Measurements from ENCODE around the gene POLR1E. TPM values are rescaled to one million over a fixed set of nuclear protein-coding genes. Genes with fewer than 3 reads are reported as not detected.

POLR1E gene
- total RNA-seq, 1 donor from 2014 or later = 38.7 TPM

DNA sequence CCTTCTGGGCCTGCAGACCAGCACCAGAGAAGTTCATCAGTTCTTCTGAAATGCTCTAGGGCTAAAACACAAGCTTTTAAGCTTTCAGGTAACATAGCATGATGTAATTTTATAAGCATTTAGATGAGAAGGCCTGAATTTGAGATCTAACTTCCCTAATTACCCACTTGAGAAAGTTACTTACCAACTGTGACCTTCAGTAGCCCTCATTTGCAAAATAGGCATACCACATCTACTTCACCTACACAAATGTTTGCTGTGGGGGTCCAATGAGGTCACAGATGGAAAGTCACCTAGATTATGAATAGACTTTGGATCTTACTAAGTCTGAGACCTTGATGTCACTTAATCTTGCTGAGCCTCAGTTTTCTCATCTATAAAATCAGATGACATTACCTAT, 53.9 kb downstream of the POLR1E start:
- FAIRE-seq (no peak), DNase-seq (ENCODE audit: low read depth) (no peak)
- TF ChIP-seq, protein P1, sequence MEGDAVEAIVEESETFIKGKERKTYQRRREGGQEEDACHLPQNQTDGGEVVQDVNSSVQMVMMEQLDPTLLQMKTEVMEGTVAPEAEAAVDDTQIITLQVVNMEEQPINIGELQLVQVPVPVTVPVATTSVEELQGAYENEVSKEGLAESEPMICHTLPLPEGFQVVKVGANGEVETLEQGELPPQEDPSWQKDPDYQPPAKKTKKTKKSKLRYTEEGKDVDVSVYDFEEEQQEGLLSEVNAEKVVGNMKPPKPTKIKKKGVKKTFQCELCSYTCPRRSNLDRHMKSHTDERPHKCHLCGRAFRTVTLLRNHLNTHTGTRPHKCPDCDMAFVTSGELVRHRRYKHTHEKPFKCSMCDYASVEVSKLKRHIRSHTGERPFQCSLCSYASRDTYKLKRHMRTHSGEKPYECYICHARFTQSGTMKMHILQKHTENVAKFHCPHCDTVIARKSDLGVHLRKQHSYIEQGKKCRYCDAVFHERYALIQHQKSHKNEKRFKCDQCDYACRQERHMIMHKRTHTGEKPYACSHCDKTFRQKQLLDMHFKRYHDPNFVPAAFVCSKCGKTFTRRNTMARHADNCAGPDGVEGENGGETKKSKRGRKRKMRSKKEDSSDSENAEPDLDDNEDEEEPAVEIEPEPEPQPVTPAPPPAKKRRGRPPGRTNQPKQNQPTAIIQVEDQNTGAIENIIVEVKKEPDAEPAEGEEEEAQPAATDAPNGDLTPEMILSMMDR (IDR thresholded peaks at IDR 0.05; ENCODE audit: insufficient read depth, low read length, severe bottlenecking) = no peak
- Histone ChIP-seq H3K27me3 (ENCODE audit: control insufficient read depth, insufficient read depth, low read length) (no peaks in the 10 kb centered on the region), H3K36me3 (ENCODE audit: control insufficient read depth, insufficient read depth, low read length) (peaks cover 3% of the 10 kb centered on the region), H3K4me3 (ENCODE audit: low read depth, low read length) (no peak overlapping the region)

DNA sequence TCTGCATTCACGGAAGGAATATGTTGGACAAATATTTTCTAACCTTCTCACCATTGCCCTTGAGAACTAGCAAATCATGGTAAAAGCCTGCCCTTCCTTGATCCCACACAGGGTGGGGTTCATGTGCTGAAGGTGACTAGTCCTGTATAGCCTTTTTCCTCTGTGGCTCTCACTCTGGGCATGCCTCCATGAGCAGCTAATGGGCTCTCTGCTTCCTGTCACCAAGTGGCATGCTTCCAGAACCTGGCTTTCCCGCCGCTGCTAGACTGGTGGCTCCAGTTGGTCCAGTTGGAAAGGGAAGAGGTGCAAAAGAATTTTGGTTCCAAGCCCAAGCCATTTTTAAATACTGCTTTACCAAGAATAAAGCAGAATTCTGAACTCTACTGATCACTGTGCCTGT, 54.9 kb downstream of the POLR1E start:
- Histone ChIP-seq H3K27me3 (ENCODE audit: control insufficient read depth, insufficient read depth, low read length) (no peaks in the 10 kb centered on the region), H3K4me3 (ENCODE audit: low read depth, low read length) (no peak overlapping the region), H3K36me3 (ENCODE audit: control insufficient read depth, insufficient read depth, low read length) (peaks cover 3% of the 10 kb centered on the region)
- DNase-seq (ENCODE audit: low read depth) (no peak), FAIRE-seq (no peak)
- TF ChIP-seq, protein P1 (IDR thresholded peaks at IDR 0.05; ENCODE audit: insufficient read depth, low read length, severe bottlenecking) = no peak

DNA sequence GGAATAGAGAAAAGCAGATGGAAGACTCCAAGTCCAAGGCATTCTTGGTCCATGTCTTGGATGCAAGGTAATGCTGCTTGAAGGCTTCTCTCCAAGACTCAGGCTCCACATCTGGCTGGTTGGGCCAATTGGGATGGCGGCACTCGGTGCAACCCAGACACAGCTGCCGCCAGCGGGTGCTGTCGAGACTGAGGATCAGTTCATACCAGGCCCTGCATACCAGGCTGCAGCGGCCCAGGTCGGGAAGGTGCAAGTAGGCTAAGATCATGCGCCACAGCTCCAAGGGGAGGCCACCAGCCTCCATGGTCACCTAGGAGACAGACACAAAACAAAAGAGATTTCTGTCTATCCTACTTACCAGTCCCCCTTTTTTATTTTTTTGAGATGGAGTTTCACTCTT, 55.7 kb downstream of the POLR1E start:
- TF ChIP-seq, protein P1 (IDR thresholded peaks at IDR 0.05; ENCODE audit: insufficient read depth, low read length, severe bottlenecking) = no peak
- FAIRE-seq = no peak
- DNase-seq (ENCODE audit: low read depth) = no peak

DNA sequence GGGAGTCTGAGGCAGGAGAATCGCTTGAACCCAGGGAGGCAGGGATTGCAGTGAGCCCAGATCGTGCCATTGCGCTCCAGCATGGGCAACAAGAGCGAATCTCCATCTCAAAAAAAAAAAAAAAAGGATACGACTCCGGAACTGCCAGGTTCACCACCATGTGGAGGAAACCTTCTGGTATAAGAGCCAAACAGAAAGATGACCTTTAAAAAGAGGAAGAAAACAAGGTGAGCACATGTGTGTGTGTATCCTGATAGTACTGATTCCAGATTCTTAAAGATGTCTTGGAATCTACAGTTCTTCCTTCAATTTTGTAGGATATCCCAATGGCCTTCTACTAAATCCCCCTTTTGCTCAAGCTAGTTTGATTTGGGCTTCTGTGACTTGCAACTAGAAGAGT, 56.7 kb downstream of the POLR1E start:
- H3K36me3 ChIP-seq (ENCODE audit: control insufficient read depth, insufficient read depth, low read length) = no peaks in the 10 kb centered on the region
- DNase-seq (ENCODE audit: low read depth) (no peak), FAIRE-seq (no peak)
- H3K4me3 ChIP-seq (ENCODE audit: low read depth, low read length) = no peak overlapping the region
- no peaks in the 10 kb centered on the region for H3K27me3 ChIP-seq (ENCODE audit: control insufficient read depth, insufficient read depth, low read length)
- TF ChIP-seq, protein P1 (IDR thresholded peaks at IDR 0.05; ENCODE audit: insufficient read depth, low read length, severe bottlenecking) = no peak

More for the DNA sequence above, 55.7 kb downstream of the POLR1E start:
- Histone ChIP-seq H3K4me3 (ENCODE audit: low read depth, low read length) (no peak overlapping the region), H3K36me3 (ENCODE audit: control insufficient read depth, insufficient read depth, low read length) (no peaks in the 10 kb centered on the region), H3K27me3 (ENCODE audit: control insufficient read depth, insufficient read depth, low read length) (no peaks in the 10 kb centered on the region)

DNA sequence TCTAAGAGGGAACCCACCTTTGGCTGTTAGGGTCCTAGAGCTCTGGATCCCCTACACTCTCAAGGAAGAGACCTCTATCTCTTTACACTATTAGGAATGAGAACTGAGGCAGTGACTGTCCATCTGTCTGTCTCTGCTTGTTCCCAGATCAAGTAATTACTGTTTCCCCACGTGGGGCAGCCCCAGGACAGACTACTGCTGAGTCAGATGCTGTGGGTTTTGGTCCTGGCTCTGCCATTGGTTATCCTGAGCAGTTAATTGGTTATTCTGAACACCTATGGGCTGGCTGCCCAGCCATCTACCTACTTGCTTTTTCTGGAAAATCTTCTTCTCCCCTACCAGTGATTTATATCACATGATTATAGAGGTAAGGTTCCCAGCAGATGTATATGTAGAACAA, 57.1 kb downstream of the POLR1E start:
- Histone ChIP-seq H3K36me3 (ENCODE audit: control insufficient read depth, insufficient read depth, low read length) (no peaks in the 10 kb centered on the region), H3K4me3 (ENCODE audit: low read depth, low read length) (no peak overlapping the region), H3K27me3 (ENCODE audit: control insufficient read depth, insufficient read depth, low read length) (no peaks in the 10 kb centered on the region)
- TF ChIP-seq, protein P1 (IDR thresholded peaks at IDR 0.05; ENCODE audit: insufficient read depth, low read length, severe bottlenecking) = no peak
- FAIRE-seq = no peak
- peak; percentile 62 for DNase-seq (ENCODE audit: low read depth)

DNA sequence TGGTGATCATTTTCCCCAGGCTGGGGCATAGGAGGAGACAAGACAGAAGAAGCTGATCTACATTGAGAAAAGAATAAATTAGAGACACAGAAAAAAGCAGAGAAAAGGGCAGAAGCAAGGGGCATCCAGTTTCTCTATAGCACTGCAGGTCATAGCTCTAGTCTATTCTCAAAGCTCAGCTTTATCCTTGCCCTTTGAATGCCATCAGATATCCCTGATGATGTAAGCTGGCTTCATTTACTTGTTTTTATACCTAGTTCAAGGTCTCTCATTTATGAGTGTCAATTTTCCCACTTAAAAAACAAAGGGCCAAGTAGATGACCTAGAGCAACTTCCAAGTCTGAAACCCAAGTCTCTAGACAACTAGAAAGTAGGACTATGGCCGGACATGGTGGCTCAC, 57.7 kb downstream of the POLR1E start:
- no peak overlapping the region for H3K4me3 ChIP-seq (ENCODE audit: low read depth, low read length)
- TF ChIP-seq, protein P1 (IDR thresholded peaks at IDR 0.05; ENCODE audit: insufficient read depth, low read length, severe bottlenecking) = no peak
- no peaks in the 10 kb centered on the region for H3K36me3 ChIP-seq (ENCODE audit: control insufficient read depth, insufficient read depth, low read length)
- DNase-seq (ENCODE audit: low read depth) (no peak), FAIRE-seq (no peak)
- H3K27me3 ChIP-seq (ENCODE audit: control insufficient read depth, insufficient read depth, low read length) = no peaks in the 10 kb centered on the region

Data from bronchial epithelial cell (primary cell).